PC-3 (cell line): Measurements from ENCODE around the gene CST2. TPM values are rescaled to one million over a fixed set of nuclear protein-coding genes. Genes with fewer than 3 reads are reported as not detected.
"Not testable (repeated sequence)": the region's sequence is repeated elsewhere in the genome, so short reads cannot be mapped to it uniquely, and the experiment has no call there.

ENCODE experiments used
- ATAC-seq: fragments of 200-7000 bp; cut with Tn5 transposase; 2 replicates; pipeline ENCODE4 v1.9.1; 2020; ENCODE audit warnings: mild to moderate bottlenecking, moderate library complexity
- BruUV-seq: library from RNA; stranded (reverse); fragments of 400-500 nt; replicated peaks from 2 replicates; lab custom pipeline; 2021; lab: Mats Ljungman, UMichigan
- CTCF ChIA-PET: fragments of 300-600 bp; sonication (Branson Sonifier 250); formaldehyde crosslinking; loops from one replicate; lab custom pipeline; 2022; ENCODE audit warnings: antibody characterized with exemption; lab: Charles Lee
- POLR2A ChIA-PET: fragments of 300-600 bp; sonication (Branson Sonifier 250); formaldehyde crosslinking; loops from one replicate; lab custom pipeline; 2022; ENCODE audit warnings: antibody characterized with exemption; ENCODE audit not compliant: unreplicated experiment; lab: Charles Lee
- DNase-seq: peaks from one replicate; pipeline ENCODE4 v3.0.0-alpha.2; 2015
- H2AFZ ChIP-seq: fragments of 300-600 bp; sonication (generic); 2 replicates; pipeline ENCODE4 v1.6.0; 2016; ENCODE audit warnings: antibody characterized with exemption, low read length
- H3F3A ChIP-seq: fragments of 300-600 bp; sonication (generic); one replicate; pipeline ENCODE4 v1.6.0; 2017; ENCODE audit warnings: antibody characterized with exemption, low read length, control low read depth, mild to moderate bottlenecking; ENCODE audit not compliant: unreplicated experiment
- H3K27ac ChIP-seq: fragments of 300-600 bp; sonication (generic); 2 replicates; pipeline ENCODE4 v1.5.1; 2016; ENCODE audit warnings: mild to moderate bottlenecking, low read length
- H3K27me3 ChIP-seq: fragments of 300-600 bp; sonication (generic); 2 replicates; pipeline ENCODE4 v1.6.1; 2016; ENCODE audit warnings: low read length, mixed read lengths
- H3K36me3 ChIP-seq: fragments of 300-600 bp; sonication (generic); 2 replicates; pipeline ENCODE4 v1.6.1; 2016; ENCODE audit warnings: low read depth, mixed run types, low read length, mixed read lengths
- H3K4me1 ChIP-seq: fragments of 300-600 bp; sonication (generic); 2 replicates; pipeline ENCODE4 v1.5.1; 2016; ENCODE audit warnings: low read length; ENCODE audit not compliant: insufficient read depth
- H3K4me2 ChIP-seq: fragments of 300-600 bp; sonication (generic); 2 replicates; pipeline ENCODE4 v1.6.0; 2016; ENCODE audit warnings: low read length
- H3K4me3 ChIP-seq: fragments of 300-600 bp; sonication (generic); 2 replicates; pipeline ENCODE4 v1.5.1; 2016; ENCODE audit warnings: mild to moderate bottlenecking, low read length, mixed read lengths
- H3K79me2 ChIP-seq: fragments of 300-600 bp; sonication (generic); 2 replicates; pipeline ENCODE4 v1.6.1; 2017; ENCODE audit warnings: low read length, mixed read lengths
- H3K9ac ChIP-seq: fragments of 300-600 bp; sonication (generic); 2 replicates; pipeline ENCODE4 v1.6.0; 2016; ENCODE audit warnings: mild to moderate bottlenecking, low read length
- H3K9me2 ChIP-seq: fragments of 300-600 bp; sonication (generic); replicated peaks from 2 replicates; pipeline ENCODE4 v1.6.1; 2016; ENCODE audit warnings: mixed run types, low read length, mixed read lengths
- H3K9me3 ChIP-seq: fragments of 300-600 bp; sonication (generic); 2 replicates; pipeline ENCODE4 v1.6.1; 2016; ENCODE audit warnings: low read length, mixed read lengths
- H4K20me1 ChIP-seq: fragments of 300-600 bp; sonication (generic); 2 replicates; pipeline ENCODE4 v1.6.1; 2016; ENCODE audit warnings: low read length, mixed read lengths
- CTCF ChIP-seq: fragments of 300-600 bp; sonication (generic); conservative IDR thresholded peaks from 2 replicates; pipeline ENCODE4 v1.5.1; 2017; ENCODE audit warnings: antibody characterized with exemption, low read depth, mild to moderate bottlenecking, low read length
- EZH2 ChIP-seq: fragments of 300-600 bp; sonication (generic); IDR thresholded peaks from one replicate; pipeline ENCODE4 v1.6.1; 2017; ENCODE audit warnings: antibody characterized with exemption, mild to moderate bottlenecking, low read length; ENCODE audit not compliant: unreplicated experiment
- EZH2phosphoT487 ChIP-seq: fragments of 300-600 bp; sonication (generic); IDR thresholded peaks from 2 replicates; pipeline ENCODE4 v1.6.1; 2018; ENCODE audit warnings: mild to moderate bottlenecking, antibody characterized with exemption, low read length, borderline replicate concordance
- intact Hi-C: fragments of 100-400 bp; cut with micrococcal nuclease; formaldehyde crosslinking; loops from 2 replicates; pipeline ENCODE4 v1.9.0; 2023
- total RNA-seq: library from RNA; depleted of rRNA; stranded (reverse); fragments of >200 nt; gene quantifications from 2 replicates; pipeline ENCODE4 v1.2.3, GENCODE V29; 2014

CST2 gene
- total RNA-seq, 1 experiment from 2014 or later, result not detected

GRCh38 chr20:23823621-23824324 lies 2.8 kb downstream of the CST2 start:
- BruUV-seq, result no TSS peak
- ChIA-PET CTCF (no interaction called here), POLR2A (no interaction called here)
- DNase-seq (no peak), ATAC-seq (no peak)
- no peak overlapping the region for H2AFZ ChIP-seq
- H3K9me2 ChIP-seq, result no peaks in the 10 kb centered on the region
- H3K36me3 ChIP-seq, result no peaks in the 10 kb centered on the region
- H3K9me3 ChIP-seq, result no peaks in the 10 kb centered on the region
- H3K4me2 ChIP-seq, result no peak overlapping the region
- H4K20me1 ChIP-seq, result no peaks in the 10 kb centered on the region
- H3K9ac ChIP-seq, result no peak overlapping the region
- H3K27me3 ChIP-seq, result no peaks in the 10 kb centered on the region
- H3K4me1 ChIP-seq, result peaks cover 33% of the 10 kb centered on the region
- no peaks in the 10 kb centered on the region for H3F3A ChIP-seq
- no peaks in the 10 kb centered on the region for H3K79me2 ChIP-seq
- no peak overlapping the region for H3K27ac ChIP-seq
- intact Hi-C loops, result no loop called here
- TF ChIP-seq CTCF (no peak), EZH2 (no peak), EZH2phosphoT487 (no peak)
- H3K4me3 ChIP-seq, result no peak overlapping the region

- no peak for DNase-seq
- POLR2A ChIA-PET, result no interaction called here
- no peak for TF ChIP-seq EZH2phosphoT487
- TF ChIP-seq CTCF, result no peak
- TF ChIP-seq EZH2, result no peak
- H3K4me3 ChIP-seq, result no peak overlapping the region
- H3F3A ChIP-seq, result no peaks in the 10 kb centered on the region
- no peaks in the 10 kb centered on the region for H4K20me1 ChIP-seq
- H3K79me2 ChIP-seq, result no peaks in the 10 kb centered on the region
- H3K4me2 ChIP-seq, result no peak overlapping the region
- no peaks in the 10 kb centered on the region for H3K36me3 ChIP-seq
- no peaks in the 10 kb centered on the region for H3K9me3 ChIP-seq
- CTCF ChIA-PET, result no interaction called here
- intact Hi-C loops, result no loop called here
- no TSS peak for BruUV-seq
- ATAC-seq, result no peak
- no peak overlapping the region for H3K9ac ChIP-seq
- H3K27me3 ChIP-seq, result no peaks in the 10 kb centered on the region
- no peak overlapping the region for H2AFZ ChIP-seq
- no peaks in the 10 kb centered on the region for H3K9me2 ChIP-seq
- H3K27ac ChIP-seq, result no peak overlapping the region
- peaks cover 33% of the 10 kb centered on the region for H3K4me1 ChIP-seq
Observed at GRCh38 chr20:23823111-23823510, 3.4 kb downstream of the CST2 start.

- Histone ChIP-seq H3K9ac (no peak overlapping the region), H3K36me3 (no peaks in the 10 kb centered on the region), H3K27me3 (no peaks in the 10 kb centered on the region), H3K79me2 (no peaks in the 10 kb centered on the region), H3K27ac (no peak overlapping the region), H4K20me1 (no peaks in the 10 kb centered on the region), H3K4me1 (peaks cover 18% of the 10 kb centered on the region), H2AFZ (no peak overlapping the region), H3K4me3 (no peak overlapping the region), H3K9me2 (no peaks in the 10 kb centered on the region), H3K9me3 (no peaks in the 10 kb centered on the region), H3F3A (no peaks in the 10 kb centered on the region), H3K4me2 (no peak overlapping the region)
- POLR2A ChIA-PET, result no interaction called here
- ATAC-seq, result no peak
- peak; percentile 41 for DNase-seq
- TF ChIP-seq CTCF (no peak), EZH2 (no peak), EZH2phosphoT487 (no peak)
- CTCF ChIA-PET, result no interaction called here
- intact Hi-C loops, result no loop called here
- no TSS peak for BruUV-seq
Observed at GRCh38 chr20:23820493-23820892, 6.0 kb downstream of the CST2 start.

- POLR2A ChIA-PET, H3K9me2 ChIP-seq, H2AFZ ChIP-seq, H3K9me3 ChIP-seq, H3K79me2 ChIP-seq, BruUV-seq, H3K9ac ChIP-seq, CTCF ChIA-PET, H3K4me3 ChIP-seq, DNase-seq, H3K36me3 ChIP-seq, H3F3A ChIP-seq, H4K20me1 ChIP-seq, ATAC-seq, H3K4me2 ChIP-seq, H3K4me1 ChIP-seq, H3K27ac ChIP-seq, intact Hi-C loops: not testable (repeated sequence)
- H3K27me3 ChIP-seq, result peaks cover 16% of the 10 kb centered on the region; the same call in 1 of the 2 replicates
Observed at GRCh38 chr20:23811559-23811958, 15.0 kb downstream of the CST2 start.
